ENCODE data around the gene SPAG16.

- TF ChIP-seq CTCF (IDR thresholded peaks at IDR 0.05; ENCODE audit: low read depth, low read length) (no peak), EZH2phosphoT487 (IDR thresholded peaks at IDR 0.05; ENCODE audit: low read depth) (no peak)
Observed at GRCh38 chr2:213315168-213315876, 31.1 kb downstream of the SPAG16 start.
